IPS DF 4.7 (cell line): ENCODE results near the gene SEMA3E.

Experiments used
- DNase-seq: peaks from one replicate; pipeline ENCODE4 v3.0.0-alpha.2; 2013; ENCODE audit warnings: low spot score; ENCODE audit errors: extremely low read depth

Gene SEMA3E

GRCh38 chr7:83640731-83641537, 8.0 kb downstream of the SEMA3E start:
- DNase-seq, result no peak

GRCh38 chr7:83640240-83640639, 8.7 kb downstream of the SEMA3E start:
- DNase-seq, result no peak

- no peak for DNase-seq
Observed at GRCh38 chr7:83633516-83633915, 15.4 kb downstream of the SEMA3E start.

GRCh38 chr7:83629117-83629880, 19.6 kb downstream of the SEMA3E start:
- DNase-seq, result no peak

GRCh38 chr7:83617858-83618257, 31.1 kb downstream of the SEMA3E start:
- DNase-seq, result no peak

- no peak for DNase-seq
Observed at GRCh38 chr7:83614112-83614511, 34.8 kb downstream of the SEMA3E start.

- DNase-seq, result no peak
Observed at GRCh38 chr7:83613232-83613631, 35.7 kb downstream of the SEMA3E start.

GRCh38 chr7:83611776-83612175, 37.2 kb downstream of the SEMA3E start:
- DNase-seq, result no peak

- no peak for DNase-seq
Observed at GRCh38 chr7:83610649-83611304, 38.2 kb downstream of the SEMA3E start.

- no peak for DNase-seq
Observed at GRCh38 chr7:83608716-83609115, 40.2 kb downstream of the SEMA3E start.

- no peak for DNase-seq
Observed at GRCh38 chr7:83603649-83604048, 45.3 kb downstream of the SEMA3E start.

GRCh38 chr7:83599131-83599530, 49.8 kb downstream of the SEMA3E start:
- no peak for DNase-seq

- DNase-seq, result no peak
Observed at GRCh38 chr7:83593921-83594475, 54.9 kb downstream of the SEMA3E start.

- DNase-seq, result no peak
Observed at GRCh38 chr7:83588602-83589240, 60.2 kb downstream of the SEMA3E start.

GRCh38 chr7:83586281-83586680, 62.7 kb downstream of the SEMA3E start:
- no peak for DNase-seq

GRCh38 chr7:83581667-83582435, 67.1 kb downstream of the SEMA3E start:
- no peak for DNase-seq

- no peak for DNase-seq
Observed at GRCh38 chr7:83579740-83580139, 69.2 kb downstream of the SEMA3E start.

- DNase-seq, result no peak
Observed at GRCh38 chr7:83575436-83575835, 73.5 kb downstream of the SEMA3E start.

- no peak for DNase-seq
Observed at GRCh38 chr7:83574616-83575015, 74.3 kb downstream of the SEMA3E start.

- DNase-seq, result no peak
Observed at GRCh38 chr7:83562960-83563359, 86.0 kb downstream of the SEMA3E start.

- DNase-seq, result no peak
Observed at GRCh38 chr7:83562289-83562688, 86.7 kb downstream of the SEMA3E start.
